Mesothelial cell of epicardium (in vitro differentiated cells): ENCODE data around the gene ARHGAP6. TPM values are rescaled to one million over a fixed set of nuclear protein-coding genes. Genes with fewer than 3 reads are reported as not detected.

ENCODE experiments used
- DNase-seq, 2 experiments: peaks; one replicate each; pipeline ENCODE4 v3.0.0; 2021; ENCODE audit warnings: low spot score in 2 of 2; ENCODE audit not compliant: unreplicated experiment in 2 of 2
- H3K27ac Mint-ChIP-seq: 2 replicates; pipeline ENCODE4 v1.8.0; 2021; ENCODE audit warnings: mixed read lengths
- H3K27me3 Mint-ChIP-seq: 2 replicates; pipeline ENCODE4 v1.8.0; 2021; ENCODE audit warnings: low read depth, mixed read lengths
- H3K36me3 Mint-ChIP-seq: 2 replicates; pipeline ENCODE4 v1.8.0; 2021; ENCODE audit warnings: mixed read lengths
- H3K4me1 Mint-ChIP-seq: 2 replicates; pipeline ENCODE4 v1.8.0; 2021; ENCODE audit warnings: mixed read lengths
- H3K4me3 Mint-ChIP-seq: 2 replicates; pipeline ENCODE4 v1.8.0; 2021; ENCODE audit warnings: mild to moderate bottlenecking, moderate library complexity, mixed read lengths
- H3K9me3 Mint-ChIP-seq: 2 replicates; pipeline ENCODE4 v1.8.0; 2021; ENCODE audit warnings: mixed read lengths
- CTCF ChIP-seq: fragments of 200-600 bp; sonication (generic); IDR thresholded peaks from one replicate; pipeline ENCODE4 v1.5.0; 2021; ENCODE audit warnings: antibody characterized with exemption; ENCODE audit not compliant: unreplicated experiment
- total RNA-seq: library from RNA; stranded (reverse); gene quantifications from 3 replicates; pipeline ENCODE4 v1.2.1, GENCODE V29; 2021

The ARHGAP6 gene
- total RNA-seq, 1 donor from 2014 or later, result 5.3 TPM

GRCh38 chrX:11406109-11406765 lies 259.5 kb downstream of the ARHGAP6 start:
- no peaks in the 10 kb centered on the region for H3K27me3 Mint-ChIP-seq
- no peaks in the 10 kb centered on the region for H3K36me3 Mint-ChIP-seq
- peaks cover 37% of the 10 kb centered on the region for H3K9me3 Mint-ChIP-seq
- no peak overlapping the region for H3K4me3 Mint-ChIP-seq
- DNase-seq, result no peak
- peaks cover 9% of the 10 kb centered on the region for H3K4me1 Mint-ChIP-seq
- H3K27ac Mint-ChIP-seq, result no peak overlapping the region
- no peak for TF ChIP-seq CTCF

DNA sequence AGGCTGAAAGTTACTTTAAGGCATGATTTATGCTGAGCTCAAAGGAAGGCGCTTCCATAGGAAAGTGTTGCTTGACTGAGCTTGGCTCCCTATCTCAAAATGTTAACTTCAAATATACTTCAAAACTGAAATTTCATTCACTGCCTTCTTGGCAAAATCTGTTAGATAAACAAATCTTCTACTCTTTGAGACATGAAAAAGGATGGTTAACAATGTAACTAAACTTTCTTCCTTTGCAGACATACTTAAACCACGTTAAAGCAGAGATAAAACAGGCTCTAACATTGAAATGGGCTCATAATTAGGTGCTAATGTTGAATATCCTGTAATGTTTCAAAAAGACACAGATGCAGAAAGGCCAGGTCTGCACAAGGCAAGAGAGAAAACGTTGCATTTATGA lies 262.1 kb downstream of the ARHGAP6 start:
- Mint-ChIP-seq H3K27ac (no peak overlapping the region), H3K9me3 (peaks cover 31% of the 10 kb centered on the region), H3K4me1 (peaks cover 12% of the 10 kb centered on the region), H3K27me3 (no peaks in the 10 kb centered on the region), H3K36me3 (no peaks in the 10 kb centered on the region), H3K4me3 (no peak overlapping the region)
- no peak for TF ChIP-seq CTCF
- DNase-seq, result no peak

- H3K27ac Mint-ChIP-seq, result no peak overlapping the region
These were observed 263.8 kb downstream of the ARHGAP6 start for GRCh38 chrX:11401966-11402365.

DNA sequence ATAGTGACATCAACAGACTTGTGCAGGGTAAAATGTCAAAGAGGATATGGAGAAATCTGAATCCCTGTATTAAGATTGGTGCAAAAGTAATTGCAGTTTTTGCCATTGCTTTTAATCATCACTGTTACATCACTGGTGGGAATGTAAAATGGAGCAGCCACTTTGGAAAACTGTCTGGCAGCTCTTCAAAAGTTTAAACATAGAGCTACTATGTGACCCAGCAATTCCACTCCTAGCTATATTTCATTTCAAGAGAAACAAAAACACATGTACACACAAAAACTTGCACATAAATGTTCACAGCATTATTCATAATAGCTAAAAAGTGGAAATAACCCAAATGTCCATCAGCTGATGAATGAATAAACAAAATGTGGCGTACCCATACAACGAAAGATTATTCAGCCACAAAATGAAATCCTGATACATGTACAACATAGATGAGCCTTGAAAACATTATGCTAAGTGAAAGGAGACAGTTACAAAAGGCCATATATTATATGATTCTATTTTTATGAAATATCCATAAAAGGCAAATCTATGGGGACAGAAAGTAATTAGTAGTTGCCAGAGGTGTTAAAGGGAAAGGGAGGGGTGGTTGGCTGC lies 266.1 kb downstream of the ARHGAP6 start:
- no peaks in the 10 kb centered on the region for H3K36me3 Mint-ChIP-seq
- no peak overlapping the region for H3K4me3 Mint-ChIP-seq
- H3K9me3 Mint-ChIP-seq, result peaks cover 18% of the 10 kb centered on the region
- H3K27ac Mint-ChIP-seq, result no peak overlapping the region
- no peak for DNase-seq
- no peak for TF ChIP-seq CTCF
- H3K27me3 Mint-ChIP-seq, result no peaks in the 10 kb centered on the region
- peaks cover 4% of the 10 kb centered on the region for H3K4me1 Mint-ChIP-seq

More at GRCh38 chrX:11401966-11402365, 263.8 kb downstream of the ARHGAP6 start:
- Mint-ChIP-seq H3K36me3 (no peaks in the 10 kb centered on the region), H3K4me3 (no peak overlapping the region), H3K4me1 (peaks cover 6% of the 10 kb centered on the region), H3K9me3 (peaks cover 17% of the 10 kb centered on the region), H3K27me3 (no peaks in the 10 kb centered on the region)
- TF ChIP-seq CTCF, result no peak
- DNase-seq, result no peak

DNA sequence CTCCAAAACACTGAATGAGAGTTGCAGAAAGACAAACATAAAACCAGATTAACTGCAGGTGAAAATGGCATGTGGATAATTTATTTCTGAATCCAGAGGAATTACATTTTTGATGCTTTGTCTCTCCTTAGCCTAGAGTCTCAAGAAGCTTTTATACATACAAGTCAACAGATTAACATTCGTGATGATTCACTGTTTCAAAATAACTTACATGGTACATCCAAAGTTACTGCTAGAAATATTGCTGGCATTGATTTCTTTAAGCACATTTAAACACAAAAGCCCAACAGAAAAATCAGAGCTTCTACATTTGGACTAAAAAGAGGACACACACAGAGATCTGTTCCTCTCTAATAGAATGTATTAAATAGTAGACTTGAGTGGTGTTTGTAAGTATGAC lies 266.9 kb downstream of the ARHGAP6 start:
- Mint-ChIP-seq H3K27me3 (no peaks in the 10 kb centered on the region), H3K27ac (no peak overlapping the region), H3K9me3 (peaks cover 18% of the 10 kb centered on the region), H3K4me3 (no peak overlapping the region), H3K36me3 (no peaks in the 10 kb centered on the region), H3K4me1 (peaks cover 2% of the 10 kb centered on the region)
- no peak for DNase-seq
- TF ChIP-seq CTCF, result no peak
